WERI-Rb-1 (cell line): ENCODE results near the gene ACSM6.
A peak's percentile ranks its signal among the peaks of the same experiment; 100 is the strongest.
"Not testable (repeated sequence)": the region's sequence is repeated elsewhere in the genome, so short reads cannot be mapped to it uniquely, and the experiment has no call there.

Experiments used
- DNase-seq: peaks from one replicate; pipeline ENCODE4 v3.0.0-alpha.2; 2020
- H3K27ac ChIP-seq: fragments of 250-450 bp; sonication (Bioruptor Pico); 2 replicates; pipeline ENCODE4 v1.5.1; 2020; ENCODE audit warnings: mild to moderate bottlenecking, moderate library complexity
- H3K27me3 ChIP-seq: fragments of 250-450 bp; sonication (Bioruptor Pico); 2 replicates; pipeline ENCODE4 v1.5.1; 2021; ENCODE audit warnings: mild to moderate bottlenecking, low read depth, moderate library complexity; ENCODE audit not compliant: insufficient read depth, severe bottlenecking
- H3K36me3 ChIP-seq: fragments of 250-450 bp; sonication (Bioruptor Pico); 2 replicates; pipeline ENCODE4 v1.5.1; 2020; ENCODE audit warnings: mild to moderate bottlenecking, moderate library complexity
- H3K4me3 ChIP-seq: 2 replicates; pipeline ENCODE4 v1.5.1; 2011; ENCODE audit warnings: low read depth, mild to moderate bottlenecking, control low read depth, low read length
- H3K9me3 ChIP-seq: fragments of 250-450 bp; sonication (Bioruptor Pico); 2 replicates; pipeline ENCODE4 v1.5.1; 2021; ENCODE audit warnings: mild to moderate bottlenecking, moderate library complexity; ENCODE audit not compliant: severe bottlenecking
- TF ChIP-seq, protein P1 (sequence below): IDR thresholded peaks from 2 replicates; pipeline ENCODE4 v1.5.1; 2011; ENCODE audit warnings: low read depth, mild to moderate bottlenecking, control low read depth, inconsistent platforms, low read length

Gene ACSM6

DNA sequence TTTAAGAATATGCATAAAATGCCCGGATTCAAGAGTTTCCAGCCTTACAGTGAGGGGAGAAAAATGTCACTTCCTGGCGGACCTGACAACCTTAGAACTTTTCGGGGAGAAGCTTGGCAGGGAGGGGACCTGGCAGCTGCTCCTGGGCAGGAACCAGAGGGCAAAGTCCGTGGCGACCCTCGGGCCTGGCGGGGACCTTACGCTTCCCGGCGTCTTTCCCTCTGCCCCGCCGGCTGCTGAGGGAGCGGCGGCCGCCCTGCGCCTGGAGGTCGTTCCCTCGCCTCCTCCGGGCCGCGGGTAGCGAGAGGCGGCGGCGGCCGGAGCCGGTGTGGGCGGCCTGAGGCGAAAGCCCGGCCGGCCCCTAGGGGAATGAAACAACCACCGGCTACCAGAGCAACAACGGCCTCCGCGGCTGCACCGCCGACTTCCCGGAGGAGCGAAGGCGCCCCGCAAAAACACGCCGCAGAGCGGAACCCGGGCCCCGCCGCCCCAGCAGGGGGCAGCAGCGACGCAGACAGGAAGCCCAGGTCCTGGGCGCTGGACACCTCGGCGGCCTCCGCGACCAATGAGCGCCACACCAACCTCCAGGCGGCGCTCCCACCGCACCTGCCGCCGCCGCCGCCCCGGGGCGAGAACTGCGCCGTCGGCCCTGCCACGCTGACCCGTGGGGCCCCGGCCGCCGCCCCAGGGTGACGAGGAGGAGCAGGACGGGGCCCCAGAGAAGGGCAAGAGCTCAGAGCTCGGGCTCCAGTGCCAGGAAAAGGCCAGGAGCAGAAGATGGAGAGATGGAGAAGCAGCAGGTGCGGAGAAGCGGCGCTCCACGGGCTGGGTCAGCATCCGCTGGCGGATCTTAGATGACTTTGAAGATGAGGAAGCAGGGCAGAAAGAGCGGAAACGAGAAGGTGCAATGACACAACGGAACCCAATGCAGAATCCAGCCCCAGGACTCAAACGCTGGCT lies 10.5 kb upstream of the ACSM6 start:
- Histone ChIP-seq H3K9me3 (no peaks in the 10 kb centered on the region), H3K27me3 (no peaks in the 10 kb centered on the region), H3K36me3 (no peaks in the 10 kb centered on the region), H3K27ac (peak overlapping the region; percentile 59), H3K4me3 (peak overlapping the region; percentile 48)
- peak; percentile 93 for DNase-seq
- TF ChIP-seq, protein P1, sequence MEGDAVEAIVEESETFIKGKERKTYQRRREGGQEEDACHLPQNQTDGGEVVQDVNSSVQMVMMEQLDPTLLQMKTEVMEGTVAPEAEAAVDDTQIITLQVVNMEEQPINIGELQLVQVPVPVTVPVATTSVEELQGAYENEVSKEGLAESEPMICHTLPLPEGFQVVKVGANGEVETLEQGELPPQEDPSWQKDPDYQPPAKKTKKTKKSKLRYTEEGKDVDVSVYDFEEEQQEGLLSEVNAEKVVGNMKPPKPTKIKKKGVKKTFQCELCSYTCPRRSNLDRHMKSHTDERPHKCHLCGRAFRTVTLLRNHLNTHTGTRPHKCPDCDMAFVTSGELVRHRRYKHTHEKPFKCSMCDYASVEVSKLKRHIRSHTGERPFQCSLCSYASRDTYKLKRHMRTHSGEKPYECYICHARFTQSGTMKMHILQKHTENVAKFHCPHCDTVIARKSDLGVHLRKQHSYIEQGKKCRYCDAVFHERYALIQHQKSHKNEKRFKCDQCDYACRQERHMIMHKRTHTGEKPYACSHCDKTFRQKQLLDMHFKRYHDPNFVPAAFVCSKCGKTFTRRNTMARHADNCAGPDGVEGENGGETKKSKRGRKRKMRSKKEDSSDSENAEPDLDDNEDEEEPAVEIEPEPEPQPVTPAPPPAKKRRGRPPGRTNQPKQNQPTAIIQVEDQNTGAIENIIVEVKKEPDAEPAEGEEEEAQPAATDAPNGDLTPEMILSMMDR, result peak; percentile 97

DNA sequence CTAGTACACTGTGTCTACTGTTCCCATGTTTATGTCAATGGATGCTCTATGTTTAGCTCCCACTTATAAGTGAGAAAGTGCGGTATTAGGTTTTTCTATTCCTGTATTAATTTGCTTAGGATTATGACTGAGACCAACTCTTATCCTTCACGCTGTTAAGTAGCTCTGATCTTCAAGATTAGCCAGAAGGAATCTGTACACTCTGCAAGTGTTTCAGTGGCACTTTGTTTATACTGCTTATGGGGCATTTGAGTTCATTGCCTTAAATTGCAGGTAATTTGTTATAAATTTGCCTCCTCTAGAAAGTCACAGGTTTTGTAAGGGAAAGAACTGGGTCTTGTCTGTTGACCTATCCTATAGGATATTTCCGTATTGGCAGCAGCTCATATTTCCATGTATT lies 6.4 kb upstream of the ACSM6 start:
- Histone ChIP-seq H3K27ac (no peak overlapping the region), H3K36me3 (no peaks in the 10 kb centered on the region), H3K4me3 (no peak overlapping the region), H3K9me3 (no peaks in the 10 kb centered on the region), H3K27me3 (no peaks in the 10 kb centered on the region)
- no peak for DNase-seq
- TF ChIP-seq, protein P1, result no peak

DNA sequence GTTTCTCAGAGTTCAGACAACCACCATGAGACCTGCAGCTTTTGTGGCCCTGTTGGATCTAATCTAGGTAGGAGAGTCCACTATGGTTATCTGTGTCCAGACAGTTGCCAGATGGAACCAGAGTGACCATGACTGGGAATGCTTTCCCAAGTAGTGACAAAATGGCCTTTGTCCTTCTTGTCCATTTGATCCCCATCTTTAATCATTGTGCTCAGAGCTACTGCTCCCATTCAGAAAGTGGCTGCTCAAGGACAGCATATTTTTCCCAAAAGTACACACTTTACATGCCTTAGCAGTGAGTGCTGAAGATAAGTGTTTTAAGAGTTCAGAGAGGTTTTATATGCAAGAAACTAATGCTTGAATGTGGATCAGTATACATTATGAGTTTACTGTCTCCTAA lies 5.4 kb upstream of the ACSM6 start:
- Histone ChIP-seq H3K27ac (no peak overlapping the region), H3K27me3 (no peaks in the 10 kb centered on the region), H3K36me3 (no peaks in the 10 kb centered on the region), H3K4me3 (no peak overlapping the region), H3K9me3 (no peaks in the 10 kb centered on the region)
- no peak for DNase-seq
- TF ChIP-seq, protein P1, result no peak

- H3K27me3 ChIP-seq, result no peaks in the 10 kb centered on the region
- DNase-seq, result no peak
- H3K27ac ChIP-seq, result no peak overlapping the region
- no peaks in the 10 kb centered on the region for H3K9me3 ChIP-seq
- TF ChIP-seq, protein P1, result no peak
- H3K36me3 ChIP-seq, result no peaks in the 10 kb centered on the region
- no peak overlapping the region for H3K4me3 ChIP-seq
Measured at GRCh38 chr10:95196046-95196445, 2.0 kb downstream of the ACSM6 start.

GRCh38 chr10:95201736-95202135 lies 7.7 kb downstream of the ACSM6 start:
- Histone ChIP-seq H3K36me3 (no peaks in the 10 kb centered on the region), H3K4me3 (no peak overlapping the region), H3K27ac (no peak overlapping the region), H3K9me3 (no peaks in the 10 kb centered on the region), H3K27me3 (no peaks in the 10 kb centered on the region)
- TF ChIP-seq, protein P1, result no peak
- no peak for DNase-seq

- H3K27me3 ChIP-seq, H3K27ac ChIP-seq, H3K4me3 ChIP-seq, DNase-seq, H3K36me3 ChIP-seq, H3K9me3 ChIP-seq: not testable (repeated sequence)
Measured at GRCh38 chr10:95202865-95203264, 8.8 kb downstream of the ACSM6 start.
